Stimulated activated CD4-positive, alpha-beta T cell treated with anti-CD3 and anti-CD28 coated beads, Interleukin-12 subunit alpha, Interleukin-12 subunit beta, amount 100 ng/mL, for 24 hours (primary cell): ENCODE data around the gene IL11.
"Not testable (repeated sequence)": the region's sequence is repeated elsewhere in the genome, so short reads cannot be mapped to it uniquely, and the experiment has no call there.

Experiments
- DNase-seq, 2 experiments: peaks; one replicate each; pipeline ENCODE4 v3.0.0-alpha.2; 2020; ENCODE audit warnings: low read depth in 2 of 2

IL11 gene

DNA sequence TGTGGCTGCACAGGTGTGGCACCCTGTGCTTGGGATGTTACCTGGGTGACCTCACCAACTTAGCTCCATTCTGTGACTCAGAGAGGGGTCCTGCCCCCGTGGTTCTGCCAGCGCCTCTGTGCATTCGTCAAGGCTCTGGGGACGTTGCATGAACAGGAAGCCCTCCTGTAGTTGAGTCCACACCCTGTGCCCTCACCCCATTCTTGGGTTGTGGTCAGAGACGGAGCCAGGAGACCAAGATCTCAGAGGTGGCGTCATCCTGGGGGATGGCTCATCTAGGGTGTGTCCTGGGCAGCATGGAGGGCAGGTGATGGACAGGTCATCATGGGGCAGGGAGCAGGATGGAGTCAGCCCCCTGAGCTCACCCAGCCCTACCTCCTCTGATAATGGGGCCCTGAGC, 18.2 kb downstream of the IL11 start:
- DNase-seq, result no peak

DNA sequence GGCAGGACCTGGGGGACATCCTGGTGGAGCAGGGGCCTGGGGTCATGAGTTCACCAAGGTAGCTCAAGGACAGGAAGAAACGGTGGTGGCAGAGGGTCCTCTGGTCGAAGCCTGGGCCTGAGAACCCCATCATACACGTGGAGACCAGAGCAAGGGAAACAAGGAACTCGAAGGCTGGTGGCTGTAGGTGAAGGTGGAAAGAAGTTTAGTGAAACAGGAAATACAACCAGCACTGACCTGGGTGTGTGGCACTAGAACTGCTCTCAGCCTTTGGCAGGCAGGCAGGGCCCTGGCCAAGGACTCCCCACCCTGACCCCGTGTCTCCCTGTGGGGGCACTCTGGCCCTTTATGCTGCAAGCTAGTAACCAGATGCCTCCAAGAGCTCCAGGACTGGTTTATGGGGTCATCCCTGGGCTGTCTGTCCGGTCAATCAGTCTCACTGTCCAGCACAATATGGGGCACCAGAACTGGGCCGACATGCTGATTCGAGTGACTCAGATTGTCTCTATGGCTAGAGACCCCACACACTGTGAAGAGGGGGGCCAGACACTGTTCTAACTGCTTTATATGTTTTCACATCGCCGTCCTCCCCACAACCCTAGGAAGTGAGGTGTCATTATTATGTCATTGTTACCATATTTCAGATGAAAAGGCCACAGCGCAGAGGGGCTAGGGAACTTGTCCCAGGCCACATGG, 19.5 kb downstream of the IL11 start:
- no peak for DNase-seq

DNA sequence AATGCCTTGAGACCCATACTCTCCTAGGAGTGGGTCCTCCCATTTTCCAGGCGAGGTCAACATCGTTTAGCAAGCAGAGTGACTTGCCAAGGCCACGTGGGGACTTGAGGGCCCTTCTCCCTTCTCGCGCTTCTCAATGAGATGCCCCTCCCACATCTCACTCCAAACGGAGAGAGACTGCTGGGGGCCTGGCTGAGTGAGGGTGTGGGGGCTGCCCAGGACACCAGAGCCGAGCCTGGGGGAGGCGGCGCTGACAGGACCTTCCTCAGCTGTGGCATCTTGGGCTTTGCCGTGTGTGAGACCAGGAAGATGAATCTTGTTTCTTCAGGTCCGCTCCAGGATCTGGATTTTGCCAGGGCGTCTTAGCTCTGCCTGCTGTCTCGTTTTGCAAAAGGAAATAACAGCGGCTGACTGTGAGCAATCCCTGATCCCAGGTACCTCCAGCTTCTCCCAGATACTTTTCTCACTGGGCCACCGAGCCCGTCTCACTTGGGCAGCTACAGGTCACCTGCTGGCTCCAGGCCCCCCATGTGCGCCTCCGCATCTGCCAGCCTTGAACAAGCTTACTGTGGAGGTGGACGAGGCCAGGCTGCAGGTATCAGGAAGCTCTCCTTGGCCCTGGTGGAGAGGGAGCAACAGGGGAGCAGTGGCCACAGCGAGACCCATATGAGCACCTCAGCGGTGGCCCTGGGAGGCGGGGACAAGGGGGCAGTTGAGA, 21.8 kb downstream of the IL11 start:
- no peak for DNase-seq

DNA sequence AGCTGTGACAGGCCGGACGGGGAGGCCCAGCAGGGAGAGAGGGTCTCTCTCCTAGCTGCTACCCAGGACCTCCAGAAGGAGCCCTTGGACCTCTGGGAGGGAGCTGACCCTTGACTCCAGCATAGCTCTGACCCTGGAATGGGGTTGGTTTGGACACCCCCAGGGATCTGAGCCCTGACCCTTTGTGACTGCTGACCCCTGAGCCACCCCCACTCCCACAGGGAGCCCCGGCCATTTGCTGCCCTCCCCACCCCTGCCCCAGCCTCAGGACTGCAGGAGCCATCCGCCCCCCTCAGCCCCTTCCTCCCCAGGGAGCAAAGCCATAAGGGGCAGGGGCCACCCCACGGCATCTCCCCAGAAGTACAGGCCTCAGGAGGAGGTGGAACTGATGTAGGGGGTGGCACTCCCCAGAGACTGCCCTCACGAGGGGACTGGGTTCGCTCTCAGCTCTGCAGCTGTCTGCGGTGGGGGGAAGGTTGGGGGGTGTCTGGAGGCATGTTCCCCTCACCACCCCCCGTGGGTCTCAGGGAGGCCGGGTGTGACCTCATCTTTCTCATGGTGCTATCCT, 22.7 kb downstream of the IL11 start:
- no peak for DNase-seq

DNA sequence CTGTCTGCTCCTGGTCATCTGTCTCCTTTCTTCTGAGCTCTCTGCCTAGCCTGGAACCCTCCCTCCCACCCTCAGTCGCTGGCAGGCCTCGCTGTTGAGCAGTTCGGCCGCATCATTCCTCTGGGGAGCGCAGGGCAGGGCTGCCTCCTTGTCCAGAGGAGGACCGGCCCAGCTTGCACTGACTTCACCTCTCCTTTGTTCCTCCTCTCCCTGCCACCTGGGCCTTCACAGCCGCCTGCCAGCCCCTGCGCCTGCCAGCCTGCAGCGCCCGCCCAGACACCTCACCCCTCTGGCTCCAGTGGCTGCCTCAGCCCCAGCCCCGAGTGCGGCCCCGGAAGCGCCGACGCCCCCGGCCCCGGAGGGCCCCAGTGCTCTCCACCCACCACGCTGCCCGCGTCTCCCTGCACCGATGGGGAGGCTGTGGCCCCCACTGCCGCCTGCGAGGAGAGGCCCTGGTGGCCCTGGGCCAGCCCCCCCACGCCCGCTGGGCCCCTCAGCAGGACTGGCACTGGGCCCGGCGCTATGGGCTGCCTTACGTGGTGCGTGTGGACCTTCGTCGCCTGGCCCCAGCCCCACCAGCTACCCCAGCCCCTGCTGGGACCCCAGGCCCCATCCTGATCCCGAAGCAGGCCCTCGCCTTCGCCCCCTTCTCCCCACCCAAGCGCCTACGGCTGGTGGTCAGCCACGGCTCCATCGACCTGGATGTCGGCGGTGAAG, 23.4 kb downstream of the IL11 start:
- no peak for DNase-seq

DNA sequence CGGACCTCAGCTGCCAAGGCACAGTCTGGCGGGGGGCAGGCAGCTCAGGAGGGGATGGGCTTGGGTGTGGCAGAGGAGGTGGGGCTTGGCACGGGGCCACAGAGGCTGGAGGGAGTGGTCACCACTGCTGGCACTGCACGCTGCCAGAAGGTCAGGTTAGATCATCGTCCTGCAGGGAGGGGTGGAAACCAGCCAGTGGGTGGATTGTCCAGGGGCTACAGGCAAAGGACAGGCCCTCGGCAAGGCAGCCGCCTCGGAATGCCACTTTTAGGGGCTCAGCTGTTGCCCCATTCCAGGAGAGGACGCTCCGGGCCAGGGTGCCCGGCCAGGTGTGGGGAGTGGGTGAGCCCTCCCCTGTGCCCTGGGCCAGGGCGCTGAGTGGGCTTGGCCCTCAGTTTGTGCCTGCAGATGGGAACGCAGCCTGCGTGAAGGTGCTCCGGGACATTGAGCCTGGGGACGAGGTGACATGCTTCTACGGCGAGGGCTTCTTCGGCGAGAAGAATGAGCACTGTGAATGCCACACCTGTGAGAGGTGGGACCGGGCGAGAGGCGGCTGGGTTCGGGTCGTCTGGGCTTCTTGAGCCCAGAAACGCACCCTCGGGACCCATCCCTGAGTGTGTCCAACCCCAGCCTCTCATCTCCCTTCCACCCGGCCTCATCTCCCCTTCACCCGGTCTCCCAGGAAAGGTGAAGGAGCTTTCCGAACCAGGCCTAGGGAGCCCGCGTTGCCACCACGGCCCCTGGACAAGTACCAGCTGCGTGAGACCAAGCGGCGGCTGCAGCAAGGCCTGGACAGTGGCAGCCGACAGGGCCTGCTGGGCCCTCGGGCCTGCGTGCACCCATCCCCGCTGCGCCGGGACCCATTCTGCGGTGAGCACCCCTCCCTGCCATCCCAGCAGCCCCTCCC, 24.2 kb downstream of the IL11 start:
- DNase-seq, result no peak

DNA sequence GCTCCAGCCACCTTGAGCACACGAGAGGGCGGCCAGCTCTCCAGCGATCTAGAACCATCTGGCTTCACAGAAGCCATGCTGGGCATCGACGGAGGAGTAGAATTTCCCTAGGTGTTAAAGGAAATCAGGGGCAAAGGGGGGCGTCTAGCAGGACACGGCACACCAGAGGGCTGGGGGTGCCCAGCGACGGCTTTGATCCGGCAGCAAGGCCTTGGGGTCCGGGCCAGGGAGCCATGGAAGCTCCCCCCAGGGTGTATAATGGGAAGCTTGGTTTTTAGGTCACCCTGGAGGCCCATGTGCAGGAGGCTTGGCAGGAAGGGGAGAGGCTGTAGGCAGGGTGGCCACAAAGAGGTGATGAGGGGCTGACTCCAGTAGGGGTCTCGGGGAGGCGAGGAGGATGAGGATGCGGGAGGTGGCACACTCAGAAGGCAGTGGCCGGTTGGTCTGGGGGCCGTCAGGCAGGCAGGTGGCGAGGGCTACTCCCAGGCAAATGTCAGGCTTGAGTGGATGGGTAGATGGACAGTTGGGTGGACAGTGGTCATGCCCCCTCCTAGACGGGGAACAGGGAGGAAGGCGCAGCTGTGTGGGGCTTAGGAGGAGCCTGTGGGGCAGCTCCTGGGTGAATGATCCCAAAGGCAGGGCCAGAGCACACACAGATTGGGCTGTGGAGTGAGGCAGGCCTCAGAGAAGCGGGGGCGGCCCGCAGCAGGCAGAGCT, 25.0 kb downstream of the IL11 start:
- no peak for DNase-seq

DNA sequence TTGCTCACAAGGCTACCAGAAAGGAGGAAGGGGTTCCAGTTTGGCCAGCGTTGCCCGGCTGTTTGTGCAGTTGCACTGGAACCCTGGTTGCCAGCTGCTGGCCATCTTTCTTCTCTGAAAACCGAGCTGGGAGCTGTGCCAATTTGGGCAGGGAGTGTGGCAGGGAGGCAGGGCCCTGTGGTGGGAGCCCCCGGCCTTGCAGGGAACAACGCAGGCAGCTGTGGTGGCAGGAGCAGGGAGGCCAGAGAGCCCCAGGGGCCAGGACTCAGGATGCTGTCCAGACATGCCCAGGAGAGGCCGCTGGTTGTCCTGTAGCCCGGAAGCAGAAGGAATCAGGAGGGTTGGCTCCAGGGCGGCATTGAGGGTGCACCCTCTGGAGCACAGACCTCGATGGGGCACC, 25.8 kb downstream of the IL11 start:
- no peak for DNase-seq

DNA sequence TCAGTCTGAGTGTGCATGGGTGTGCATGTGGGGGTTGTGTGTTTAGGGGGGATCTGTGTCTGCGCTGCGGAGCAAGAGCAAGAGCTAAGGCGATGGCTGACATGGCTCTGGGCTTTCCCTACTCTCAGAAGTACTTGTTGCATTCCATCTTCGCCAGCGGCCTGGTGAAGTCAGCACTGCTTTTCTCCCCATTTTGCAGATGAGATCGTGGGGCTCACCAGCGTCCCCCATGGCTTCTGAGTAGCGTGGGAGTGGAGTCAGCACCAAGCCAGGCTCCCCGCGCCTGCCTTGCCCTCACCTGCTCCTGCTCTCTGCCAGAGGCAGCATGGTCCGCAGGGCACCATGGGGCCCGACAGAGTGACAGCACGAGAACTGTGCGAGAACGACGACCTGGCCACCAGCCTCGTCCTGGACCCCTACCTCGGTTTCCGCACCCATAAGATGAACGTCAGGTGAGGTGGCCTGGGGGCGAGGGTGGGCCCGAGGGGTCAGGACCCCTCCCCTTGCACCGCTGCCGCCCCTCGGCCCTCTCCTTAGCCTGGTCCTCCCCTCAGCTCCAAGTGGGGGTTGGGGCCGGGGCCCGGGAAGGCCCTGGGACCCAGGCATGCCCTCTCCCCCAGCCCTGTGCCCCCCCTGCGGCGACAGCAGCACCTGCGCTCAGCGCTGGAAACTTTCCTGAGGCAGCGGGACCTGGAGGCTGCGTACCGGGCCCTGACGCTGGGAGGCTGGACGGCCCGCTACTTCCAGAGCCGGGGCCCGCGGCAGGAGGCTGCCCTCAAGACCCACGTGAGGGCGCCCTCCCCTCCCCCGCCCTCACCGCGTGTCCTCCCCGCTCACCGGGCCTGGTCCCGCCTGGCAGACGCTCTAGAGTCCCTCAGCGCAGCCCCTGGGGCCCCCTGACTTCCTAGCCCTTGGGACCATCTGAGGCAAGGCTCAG, 28.4 kb downstream of the IL11 start:
- no peak for DNase-seq

DNA sequence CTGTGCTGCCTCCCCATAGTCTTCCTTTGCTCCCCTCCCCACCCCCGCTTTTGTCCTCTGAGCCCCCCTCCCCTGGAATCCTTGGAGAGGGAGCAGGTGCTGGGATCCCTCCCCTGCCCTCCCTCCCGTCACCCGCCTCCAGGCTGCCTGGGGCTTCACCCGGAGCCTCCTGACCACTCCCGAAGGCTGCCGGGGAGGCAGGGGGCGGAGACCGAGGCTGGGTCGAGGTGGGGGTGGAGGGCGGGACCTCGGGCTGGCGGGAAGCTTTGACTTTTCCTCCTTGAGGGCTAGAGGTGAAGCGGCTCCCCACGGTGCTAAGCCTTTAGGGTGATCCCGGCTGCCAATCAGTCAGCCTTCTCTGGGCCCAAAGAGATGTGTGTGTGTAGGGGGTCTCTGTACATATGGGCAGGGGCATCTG, 29.1 kb downstream of the IL11 start:
- DNase-seq, result peak; percentile 35 to 70

DNA sequence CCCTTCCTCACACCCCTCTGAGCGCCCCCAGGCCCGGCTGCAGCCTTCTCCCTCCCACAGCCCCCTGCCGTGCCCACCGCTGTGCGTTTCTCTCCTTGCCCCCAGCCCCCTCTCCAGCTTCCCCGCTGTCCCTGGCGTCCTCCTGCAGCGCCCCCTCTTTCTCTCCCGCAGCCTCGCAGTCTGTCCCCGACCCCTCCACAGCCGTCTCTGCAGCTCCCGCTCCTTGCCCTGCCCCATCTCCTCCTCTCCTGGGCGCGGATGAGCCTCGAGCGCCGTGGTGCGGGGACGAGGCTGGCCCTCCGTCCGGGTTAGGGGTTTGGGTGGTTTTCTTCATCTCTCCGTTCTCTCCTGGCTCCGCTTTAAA, 29.5 kb downstream of the IL11 start:
- no peak for DNase-seq

DNA sequence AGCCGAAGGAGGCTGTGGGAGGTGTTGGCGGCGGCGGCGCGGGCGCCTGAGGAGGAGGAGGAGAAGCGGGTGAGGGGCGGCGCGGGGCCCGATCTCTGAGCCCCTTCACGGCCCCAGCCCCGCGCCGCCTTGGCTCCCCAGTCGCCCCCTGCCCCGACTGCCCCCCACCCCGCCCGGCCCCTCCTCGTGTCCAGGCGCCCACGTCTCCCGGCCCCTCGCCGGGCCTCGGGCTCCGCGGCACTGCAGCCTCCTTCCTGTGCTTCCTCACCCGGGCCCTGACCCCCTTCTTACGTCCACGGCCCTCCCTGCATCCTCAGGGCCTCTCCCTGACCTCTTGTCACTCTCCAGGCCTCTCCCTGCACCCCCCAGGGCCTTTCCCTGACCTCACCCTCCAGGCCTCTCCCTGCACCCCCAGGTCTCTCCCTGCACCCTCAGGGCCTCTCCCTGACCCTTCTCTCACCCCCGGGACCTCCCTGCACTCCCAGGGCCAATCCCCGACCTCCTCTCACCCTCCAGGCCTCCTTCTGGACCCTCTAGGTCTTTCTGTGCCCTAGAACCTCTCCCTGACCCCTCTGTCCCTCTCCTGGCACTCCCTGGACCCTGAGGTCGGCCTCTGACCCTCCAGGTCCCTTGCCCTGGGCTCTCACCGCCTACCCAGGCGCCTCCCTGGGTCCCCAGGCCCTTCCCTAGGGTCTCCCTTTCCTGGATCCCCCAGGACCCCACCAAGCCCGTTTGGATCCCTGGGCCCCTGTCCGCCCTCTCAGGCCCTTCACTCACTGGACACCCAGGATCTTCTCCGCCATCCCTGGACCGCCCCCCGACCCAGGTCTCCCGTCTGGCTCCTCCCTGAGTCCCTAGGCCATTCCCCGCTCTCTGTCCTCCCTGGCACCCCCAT, 30.1 kb downstream of the IL11 start:
- no peak for DNase-seq

DNA sequence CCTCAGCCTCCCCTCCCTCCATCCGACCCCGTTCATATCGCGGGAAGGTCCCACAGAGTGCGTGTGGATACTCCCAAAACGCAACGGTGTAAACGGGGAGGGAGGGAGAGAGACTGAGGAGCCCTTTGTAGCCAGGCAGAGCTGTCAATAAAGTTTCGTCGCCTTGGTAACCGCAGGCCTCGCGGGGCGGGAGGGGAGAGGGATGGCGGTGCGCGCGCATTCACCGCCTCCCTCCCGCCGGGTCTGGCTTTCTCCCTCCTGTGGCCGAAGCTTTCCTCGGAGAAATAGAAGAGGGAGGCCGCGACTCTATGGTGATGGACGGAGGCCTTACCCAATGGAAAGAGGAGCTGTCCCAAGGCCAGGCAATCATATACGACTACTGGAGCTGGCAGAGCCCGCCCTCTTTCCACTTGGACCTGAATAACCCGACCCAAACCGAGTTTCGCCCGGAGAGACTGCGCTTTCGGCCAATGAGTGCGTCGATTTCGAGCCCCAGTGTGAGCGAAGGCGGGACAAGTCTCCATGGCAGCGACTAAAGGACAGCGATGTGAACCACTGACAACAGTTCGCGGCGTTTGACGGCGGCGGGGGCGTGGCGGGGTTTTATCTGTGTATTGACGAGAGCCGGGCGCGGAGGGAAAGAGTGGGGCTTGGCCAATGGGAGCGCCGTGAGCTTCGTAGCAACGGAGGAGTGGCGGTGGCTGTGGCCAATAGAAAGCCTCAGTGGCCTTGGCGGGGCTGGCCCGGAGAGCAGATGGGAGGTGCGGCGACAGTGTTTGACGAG, 31.0 kb downstream of the IL11 start, which contains the start of gene KMT5C:
TSS of gene KMT5C (plus strand) at position 772 of the 784 bp plus-strand sequence. CDS start 2,061 bp downstream, outside the sequence.
- peak; percentile 100 for DNase-seq

DNA sequence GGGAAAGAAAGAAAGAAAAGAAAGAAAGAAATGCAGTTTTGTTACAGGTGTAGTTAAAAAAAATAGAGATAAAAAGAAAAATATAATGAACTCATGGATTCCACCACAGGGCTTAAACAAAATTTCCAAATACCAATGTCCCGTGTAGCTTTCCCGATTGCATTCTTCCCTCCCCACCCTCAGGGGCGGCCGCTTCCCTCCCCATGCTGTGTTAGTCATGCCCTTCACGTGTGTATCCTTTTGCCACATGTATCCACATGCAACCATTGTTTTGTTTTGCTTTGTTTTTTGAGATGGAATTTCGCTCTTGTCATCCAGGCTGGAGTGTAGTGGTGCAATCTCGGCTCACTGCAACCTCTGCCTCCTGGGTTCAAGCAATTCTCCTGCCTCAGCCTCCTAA, 34.2 kb downstream of the IL11 start:
- no peak for DNase-seq

DNA sequence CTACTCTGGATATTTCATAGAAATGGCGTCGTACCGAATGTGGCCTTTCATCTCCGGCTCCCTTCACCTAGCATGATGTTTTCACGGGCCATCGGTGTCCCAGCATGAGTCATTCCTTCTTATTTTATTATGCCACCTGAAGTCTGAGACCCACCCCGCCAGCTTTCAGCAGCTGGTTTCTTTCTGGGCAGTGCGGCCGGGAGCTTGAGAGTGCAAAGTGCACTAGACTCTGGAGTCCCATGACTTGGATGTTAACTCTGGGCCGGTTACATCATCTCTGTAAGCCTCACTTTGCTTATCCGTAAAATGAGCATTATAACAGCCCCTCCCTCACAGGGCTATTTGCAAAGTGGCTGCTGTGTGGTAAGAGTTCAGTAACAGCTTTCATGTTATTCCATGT, 36.4 kb downstream of the IL11 start:
- no peak for DNase-seq

DNA sequence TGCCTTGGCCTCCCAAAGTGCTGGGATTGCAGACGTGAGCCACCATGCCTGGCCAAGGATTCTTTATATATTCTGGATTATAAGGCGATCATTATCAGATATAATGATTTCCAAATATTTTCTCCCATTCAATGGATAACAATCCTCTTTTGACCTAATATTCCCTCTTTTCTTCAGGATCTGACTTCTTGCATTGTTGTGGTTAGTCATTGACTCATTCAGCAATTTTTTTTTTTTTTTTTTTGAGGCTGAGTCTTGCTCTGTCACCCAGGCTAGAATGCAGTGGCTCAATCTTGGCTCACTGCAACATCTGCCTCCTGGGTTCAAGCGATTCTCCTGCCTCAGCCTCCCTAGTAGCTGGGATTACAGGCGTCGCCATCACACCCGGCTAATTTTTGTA, 40.5 kb downstream of the IL11 start:
- DNase-seq, result not testable (repeated sequence)

DNA sequence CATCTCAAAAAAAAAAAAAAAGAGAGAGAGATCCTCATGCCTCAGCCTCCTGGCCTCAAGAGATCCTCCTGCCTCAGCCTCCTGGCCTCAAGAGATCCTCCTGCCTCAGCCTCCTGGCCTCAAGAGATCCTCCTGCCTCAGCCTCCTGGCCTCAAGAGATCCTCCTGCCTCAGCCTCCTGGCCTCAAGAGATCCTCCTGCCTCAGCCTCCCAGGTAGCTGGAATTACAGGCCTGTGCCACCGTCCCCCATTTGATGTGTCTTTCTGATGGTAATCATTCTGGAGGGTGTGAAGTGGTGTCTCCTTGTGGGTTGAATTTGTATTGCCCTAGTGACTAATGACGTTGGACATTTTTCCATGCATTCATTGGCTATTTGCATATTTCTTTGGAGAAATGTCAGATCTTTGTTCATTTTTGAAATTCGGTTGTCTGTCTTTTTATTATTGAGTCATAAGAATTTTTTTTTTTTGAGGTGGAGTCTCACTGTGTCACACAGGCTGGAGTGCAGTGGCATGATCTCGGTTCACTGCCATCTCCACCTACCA, 41.4 kb downstream of the IL11 start:
- not testable (repeated sequence) for DNase-seq

DNA sequence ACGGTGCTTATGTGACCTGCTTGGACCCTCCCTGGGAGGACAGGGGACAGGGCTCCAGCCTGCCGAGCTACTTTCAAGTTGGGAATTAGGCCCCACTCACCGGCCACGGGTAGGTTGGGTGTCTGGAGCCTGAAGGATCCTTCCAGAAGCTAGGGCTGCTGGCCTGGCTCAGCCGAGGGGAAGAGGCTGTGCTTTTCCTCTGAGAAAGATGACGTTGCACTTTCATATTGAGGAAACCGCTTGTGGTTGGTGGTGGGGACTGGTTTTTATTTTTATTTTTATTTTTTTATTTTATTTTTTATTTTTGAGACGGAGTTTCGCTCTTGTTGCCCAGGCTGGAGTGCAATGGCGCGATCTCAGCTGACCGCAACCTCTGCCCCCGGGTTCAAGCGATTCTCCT, 45.1 kb downstream of the IL11 start, which contains the start of gene TMEM150B:
TSS of gene TMEM150B (minus strand) at position 170 of the 400 bp plus-strand sequence. CDS start 4,305 bp downstream, outside the sequence.
- DNase-seq, result no peak
